Smooth muscle cell (in vitro differentiated cells): ENCODE data around the gene SOHLH1. TPM values are rescaled to one million over a fixed set of nuclear protein-coding genes. Genes with fewer than 3 reads are reported as not detected.

ENCODE experiments used
- DNase-seq: peaks from one replicate; lab custom pipeline; 2025; ENCODE audit not compliant: unreplicated experiment; lab: John Stamatoyannopoulos, UW
- H2AFZ ChIP-seq: fragments of 200-600 bp; sonication (generic); 2 replicates; pipeline ENCODE4 v1.6.0; 2016; ENCODE audit warnings: antibody characterized with exemption, low read depth, mild to moderate bottlenecking
- H3F3A ChIP-seq: fragments of 200-600 bp; sonication (generic); 2 replicates; pipeline ENCODE4 v1.6.0; 2017; ENCODE audit warnings: antibody characterized with exemption, low read depth
- H3K27ac ChIP-seq: fragments of 200-600 bp; sonication (generic); 2 replicates; pipeline ENCODE4 v1.5.1; 2016; ENCODE audit warnings: low read depth, mild to moderate bottlenecking
- H3K27me3 ChIP-seq: fragments of 200-600 bp; sonication (generic); 2 replicates; pipeline ENCODE4 v1.6.1; 2016; ENCODE audit warnings: low read depth, mild to moderate bottlenecking
- H3K36me3 ChIP-seq: fragments of 200-600 bp; sonication (generic); 2 replicates; pipeline ENCODE4 v1.5.1; 2016; ENCODE audit warnings: low read depth
- H3K4me1 ChIP-seq: fragments of 200-600 bp; sonication (generic); 2 replicates; pipeline ENCODE4 v1.5.1; 2016; ENCODE audit warnings: low read depth
- H3K4me2 ChIP-seq: fragments of 200-600 bp; sonication (generic); 2 replicates; pipeline ENCODE4 v1.6.0; 2016; ENCODE audit warnings: mild to moderate bottlenecking
- H3K4me3 ChIP-seq: fragments of 200-600 bp; sonication (generic); 2 replicates; pipeline ENCODE4 v1.5.1; 2016; ENCODE audit warnings: mild to moderate bottlenecking
- H3K79me2 ChIP-seq: fragments of 200-600 bp; sonication (generic); 2 replicates; pipeline ENCODE4 v1.6.0; 2016; ENCODE audit warnings: low read depth, mild to moderate bottlenecking
- H3K9ac ChIP-seq: fragments of 200-600 bp; sonication (generic); 2 replicates; pipeline ENCODE4 v1.6.0; 2016; ENCODE audit warnings: low read depth
- H3K9me3 ChIP-seq: fragments of 200-600 bp; sonication (generic); replicated peaks from 2 replicates; pipeline ENCODE4 v1.5.1; 2016; ENCODE audit warnings: low read depth
- H4K20me1 ChIP-seq: fragments of 200-600 bp; sonication (generic); 2 replicates; pipeline ENCODE4 v1.6.0; 2016; ENCODE audit warnings: low read depth
- WGBS: methylation state at CpG from one replicate; pipeline ENCODE4 v1.1.7; 2016; ENCODE audit warnings: low lambda C conversion rate; 5-methylcytosine and 5-hydroxymethylcytosine counted together
- polyA plus RNA-seq: library from polyadenylated mRNA; unstranded; fragments of >200 nt; fragmentation: Nextera tagmentation; extraction: Ambion mirVana; gene quantifications from 2 replicates; pipeline ENCODE4 v1.2.1, GENCODE V29; 2016
- total RNA-seq: library from RNA; depleted of rRNA; stranded (reverse); fragments of >200 nt; gene quantifications from 2 replicates; pipeline ENCODE4 v1.2.3, GENCODE V29; 2014
- TF ChIP-seq, protein P1 (sequence below): fragments of 200-600 bp; sonication (generic); IDR thresholded peaks from 2 replicates; pipeline ENCODE4 v1.5.1; 2017; ENCODE audit warnings: borderline replicate concordance, mild to moderate bottlenecking, antibody characterized with exemption; ENCODE audit not compliant: insufficient read depth, poor library complexity, severe bottlenecking

Gene SOHLH1
- total and polyA plus RNA-seq, 2 experiments from 2014 or later, result not detected

DNA sequence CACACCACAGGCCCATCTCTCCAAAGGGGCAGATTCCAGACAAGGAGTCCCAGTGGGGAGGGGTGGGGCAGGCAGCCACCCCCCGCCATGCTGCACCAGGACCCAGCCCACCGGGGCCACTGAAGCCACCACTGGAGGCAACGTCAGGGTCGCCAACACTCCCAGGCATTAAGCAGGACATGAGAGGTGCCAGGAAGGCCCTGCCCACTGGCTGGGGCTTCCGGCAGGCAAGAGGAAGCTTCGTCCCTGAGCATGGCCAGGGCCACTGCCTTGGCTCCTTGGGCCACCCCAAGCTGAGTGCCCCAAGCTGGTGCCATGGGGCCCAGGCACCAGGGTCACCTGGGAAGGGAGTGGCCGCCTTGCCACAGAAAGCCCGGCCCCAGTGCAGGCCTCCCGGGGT lies 20.2 kb upstream of the SOHLH1 start:
- no peaks in the 10 kb centered on the region for H3K4me1 ChIP-seq
- WGBS, result 96% methylated on average over 9 of the region's 9 CpGs
- H4K20me1 ChIP-seq, result no peaks in the 10 kb centered on the region
- H3K9ac ChIP-seq, result no peak overlapping the region
- no peak overlapping the region for H2AFZ ChIP-seq
- H3K4me2 ChIP-seq, result no peak overlapping the region
- TF ChIP-seq, protein P1, sequence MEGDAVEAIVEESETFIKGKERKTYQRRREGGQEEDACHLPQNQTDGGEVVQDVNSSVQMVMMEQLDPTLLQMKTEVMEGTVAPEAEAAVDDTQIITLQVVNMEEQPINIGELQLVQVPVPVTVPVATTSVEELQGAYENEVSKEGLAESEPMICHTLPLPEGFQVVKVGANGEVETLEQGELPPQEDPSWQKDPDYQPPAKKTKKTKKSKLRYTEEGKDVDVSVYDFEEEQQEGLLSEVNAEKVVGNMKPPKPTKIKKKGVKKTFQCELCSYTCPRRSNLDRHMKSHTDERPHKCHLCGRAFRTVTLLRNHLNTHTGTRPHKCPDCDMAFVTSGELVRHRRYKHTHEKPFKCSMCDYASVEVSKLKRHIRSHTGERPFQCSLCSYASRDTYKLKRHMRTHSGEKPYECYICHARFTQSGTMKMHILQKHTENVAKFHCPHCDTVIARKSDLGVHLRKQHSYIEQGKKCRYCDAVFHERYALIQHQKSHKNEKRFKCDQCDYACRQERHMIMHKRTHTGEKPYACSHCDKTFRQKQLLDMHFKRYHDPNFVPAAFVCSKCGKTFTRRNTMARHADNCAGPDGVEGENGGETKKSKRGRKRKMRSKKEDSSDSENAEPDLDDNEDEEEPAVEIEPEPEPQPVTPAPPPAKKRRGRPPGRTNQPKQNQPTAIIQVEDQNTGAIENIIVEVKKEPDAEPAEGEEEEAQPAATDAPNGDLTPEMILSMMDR, result no peak
- H3K79me2 ChIP-seq, result no peaks in the 10 kb centered on the region
- DNase-seq, result no peak
- H3K27ac ChIP-seq, result no peak overlapping the region
- H3K36me3 ChIP-seq, result no peaks in the 10 kb centered on the region
- H3K27me3 ChIP-seq, result peaks cover 25% of the 10 kb centered on the region
- H3K4me3 ChIP-seq, result no peak overlapping the region
- H3F3A ChIP-seq, result no peaks in the 10 kb centered on the region
- H3K9me3 ChIP-seq, result no peaks in the 10 kb centered on the region

DNA sequence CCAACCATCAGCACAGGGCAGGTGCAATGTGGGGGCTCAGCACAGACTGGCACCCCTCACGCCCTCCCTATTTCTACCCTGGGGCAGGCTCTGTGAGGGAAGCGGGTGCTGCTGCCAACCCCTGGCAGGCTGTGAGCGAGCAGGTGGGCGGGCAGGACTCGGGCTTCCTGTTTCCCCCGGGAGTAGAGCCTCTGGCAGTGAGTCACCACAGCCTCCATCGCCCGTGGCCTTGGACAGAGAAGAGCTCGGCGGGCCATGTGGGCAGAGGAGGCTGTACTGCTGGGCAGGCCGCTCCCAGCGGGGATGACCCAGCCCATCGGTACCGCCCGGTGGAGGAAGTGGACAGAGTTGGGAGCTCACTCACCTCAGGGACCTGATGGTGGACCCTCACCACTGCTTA lies 19.3 kb upstream of the SOHLH1 start:
- no peaks in the 10 kb centered on the region for H3K9me3 ChIP-seq
- no peak overlapping the region for H2AFZ ChIP-seq
- H4K20me1 ChIP-seq, result no peaks in the 10 kb centered on the region
- no peak overlapping the region for H3K4me3 ChIP-seq
- TF ChIP-seq, protein P1, result no peak
- no peak overlapping the region for H3K4me2 ChIP-seq
- no peaks in the 10 kb centered on the region for H3F3A ChIP-seq
- H3K79me2 ChIP-seq, result no peaks in the 10 kb centered on the region
- no peak overlapping the region for H3K9ac ChIP-seq
- no peak overlapping the region for H3K27ac ChIP-seq
- H3K36me3 ChIP-seq, result no peaks in the 10 kb centered on the region
- peak; percentile 11 for DNase-seq
- H3K4me1 ChIP-seq, result no peaks in the 10 kb centered on the region
- peaks cover 31% of the 10 kb centered on the region for H3K27me3 ChIP-seq
- WGBS, result 49% methylated on average over 15 of the region's 15 CpGs

DNA sequence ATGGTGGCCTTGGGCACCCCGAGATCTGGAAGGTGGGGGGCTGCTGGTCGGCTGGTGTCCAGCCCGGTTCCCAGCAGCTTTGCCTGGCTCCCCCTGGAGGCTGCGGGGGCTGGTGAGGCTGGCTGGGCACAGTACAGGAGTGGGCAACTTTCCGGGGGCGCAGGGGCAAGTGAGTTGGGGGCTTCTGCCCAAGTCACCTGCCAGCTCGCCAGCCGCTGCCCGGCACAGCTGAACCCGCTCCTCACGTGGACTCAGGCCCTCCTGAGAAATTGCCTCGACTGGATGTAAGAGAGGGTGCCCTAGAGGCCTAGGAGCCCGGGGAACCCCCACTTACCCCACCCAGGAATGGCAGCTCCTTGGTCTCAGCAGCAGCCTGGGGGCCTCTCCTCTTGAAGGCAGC lies 18.1 kb upstream of the SOHLH1 start:
- 88% methylated on average over 13 of the region's 13 CpGs for WGBS
- Histone ChIP-seq H3F3A (no peaks in the 10 kb centered on the region), H3K27me3 (peaks cover 43% of the 10 kb centered on the region)

DNA sequence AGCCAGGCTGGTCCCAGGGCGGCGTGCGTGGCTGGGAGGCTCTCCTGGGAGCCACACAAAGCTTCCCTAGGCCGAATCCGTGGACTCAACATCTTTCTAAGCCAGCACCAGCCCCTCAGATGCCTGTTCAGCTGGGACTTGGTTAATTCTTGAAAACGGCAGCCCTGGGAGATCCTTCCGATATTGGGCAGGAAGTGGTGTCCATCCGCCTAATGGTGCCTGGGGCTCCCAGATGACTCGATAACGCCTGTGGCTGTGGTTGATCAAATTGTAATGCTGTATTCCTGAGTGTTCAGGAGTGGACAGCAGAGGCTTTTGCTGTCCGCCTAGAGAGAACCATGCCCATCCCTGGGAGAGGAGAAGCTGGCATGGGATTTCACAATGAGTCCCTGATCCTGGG lies 16.8 kb upstream of the SOHLH1 start:
- no peaks in the 10 kb centered on the region for H3F3A ChIP-seq
- no peaks in the 10 kb centered on the region for H4K20me1 ChIP-seq
- no peak overlapping the region for H3K27ac ChIP-seq
- no peaks in the 10 kb centered on the region for H3K9me3 ChIP-seq
- H2AFZ ChIP-seq, result no peak overlapping the region
- H3K4me2 ChIP-seq, result no peak overlapping the region
- TF ChIP-seq, protein P1, result no peak
- no peak overlapping the region for H3K4me3 ChIP-seq
- H3K27me3 ChIP-seq, result peaks cover 54% of the 10 kb centered on the region
- H3K36me3 ChIP-seq, result no peaks in the 10 kb centered on the region
- H3K9ac ChIP-seq, result no peak overlapping the region
- H3K79me2 ChIP-seq, result no peaks in the 10 kb centered on the region
- WGBS, result 87% methylated on average over 11 of the region's 11 CpGs
- H3K4me1 ChIP-seq, result no peaks in the 10 kb centered on the region
- DNase-seq, result no peak

More for the DNA sequence above, 18.1 kb upstream of the SOHLH1 start:
- TF ChIP-seq, protein P1, result no peak
- H3K4me1 ChIP-seq, result no peaks in the 10 kb centered on the region
- H3K36me3 ChIP-seq, result no peaks in the 10 kb centered on the region
- H3K9ac ChIP-seq, result no peak overlapping the region
- DNase-seq, result no peak
- no peaks in the 10 kb centered on the region for H3K9me3 ChIP-seq
- H3K79me2 ChIP-seq, result no peaks in the 10 kb centered on the region
- no peak overlapping the region for H2AFZ ChIP-seq
- no peaks in the 10 kb centered on the region for H4K20me1 ChIP-seq
- H3K27ac ChIP-seq, result no peak overlapping the region
- no peak overlapping the region for H3K4me2 ChIP-seq
- H3K4me3 ChIP-seq, result no peak overlapping the region
